WTC11 (cell line): Measurements from ENCODE around the gene CEP152.

Source experiments
- CBFB ChIP-seq: sonication (generic); formaldehyde crosslinking; IDR thresholded peaks from 2 replicates; pipeline ENCODE4 v1.8.1; 2022; ENCODE audit warnings: mild to moderate bottlenecking, low read depth, missing genetic modification reagents
- CREB1 ChIP-seq: sonication (generic); formaldehyde crosslinking; IDR thresholded peaks from 2 replicates; pipeline ENCODE4 v1.8.0; 2023; ENCODE audit warnings: mild to moderate bottlenecking, missing genetic modification reagents
- CTCF ChIP-seq: fragments of 200-600 bp; IDR thresholded peaks from 2 replicates; pipeline ENCODE4 v1.8.0; 2022; ENCODE audit warnings: antibody characterized with exemption
- FOXP4 ChIP-seq: sonication (generic); formaldehyde crosslinking; IDR thresholded peaks from 2 replicates; pipeline ENCODE4 v1.8.0; 2022; ENCODE audit warnings: mild to moderate bottlenecking, missing genetic modification reagents
- NR3C1 ChIP-seq: sonication (generic); formaldehyde crosslinking; conservative IDR thresholded peaks from 2 replicates; pipeline ENCODE4 v1.8.1; 2023; ENCODE audit warnings: low read depth, mild to moderate bottlenecking, missing genetic modification reagents
- SP1 ChIP-seq: sonication (generic); formaldehyde crosslinking; conservative IDR thresholded peaks from 2 replicates; pipeline ENCODE4 v1.8.1; 2022; ENCODE audit warnings: missing genetic modification reagents
- TCF7 ChIP-seq: sonication (generic); formaldehyde crosslinking; IDR thresholded peaks from 2 replicates; pipeline ENCODE4 v1.8.0; 2022; ENCODE audit warnings: mild to moderate bottlenecking, low read depth, missing genetic modification reagents, moderate library complexity
- TEAD4 ChIP-seq: sonication (generic); formaldehyde crosslinking; IDR thresholded peaks from 2 replicates; pipeline ENCODE4 v1.8.0; 2022; ENCODE audit warnings: mild to moderate bottlenecking, missing genetic modification reagents
- TP53 ChIP-seq: sonication (generic); formaldehyde crosslinking; IDR thresholded peaks from 2 replicates; pipeline ENCODE4 v1.8.1; 2023; ENCODE audit warnings: mild to moderate bottlenecking, missing genetic modification reagents

GRCh38 chr15:48696627-48697312 lies 114.1 kb downstream of the CEP152 start:
- TF ChIP-seq CREB1 (CRISPR knock-in tag) (no peak), TEAD4 (CRISPR knock-in tag) (no peak), SP1 (CRISPR knock-in tag) (no peak), FOXP4 (CRISPR knock-in tag) (no peak), CTCF (no peak), TP53 (CRISPR knock-in tag) (no peak), CBFB (CRISPR knock-in tag) (no peak), NR3C1 (CRISPR knock-in tag) (no peak), TCF7 (CRISPR knock-in tag) (no peak)
